NCI-H2171 (cell line): ENCODE data around the gene CCL25.
A peak's percentile ranks its signal among the peaks of the same experiment; 100 is the strongest.
"Not testable (repeated sequence)": the region's sequence is repeated elsewhere in the genome, so short reads cannot be mapped to it uniquely, and the experiment has no call there.

Experiments used
- DNase-seq: peaks from one replicate; lab custom pipeline; 2025; lab: John Stamatoyannopoulos, UW

Gene CCL25

GRCh38 chr19:8085598-8086408 is 33.2 kb downstream of the CCL25 start:
- DNase-seq: no peak

GRCh38 chr19:8086849-8087248 is 34.3 kb downstream of the CCL25 start:
- DNase-seq: no peak

- no peak for DNase-seq
Observed at GRCh38 chr19:8087876-8088275, 35.3 kb downstream of the CCL25 start.

GRCh38 chr19:8088752-8089663 is 36.4 kb downstream of the CCL25 start:
- no peak for DNase-seq

GRCh38 chr19:8089664-8090601 is 37.4 kb downstream of the CCL25 start:
- no peak for DNase-seq

GRCh38 chr19:8090950-8091349 is 38.4 kb downstream of the CCL25 start:
- DNase-seq: no peak

- no peak for DNase-seq
Observed at GRCh38 chr19:8093740-8094139, 41.2 kb downstream of the CCL25 start.

GRCh38 chr19:8094336-8094735 is 41.8 kb downstream of the CCL25 start:
- no peak for DNase-seq

- DNase-seq: no peak
Observed at GRCh38 chr19:8095354-8095886, 42.9 kb downstream of the CCL25 start.

GRCh38 chr19:8096071-8096470 is 43.5 kb downstream of the CCL25 start:
- DNase-seq: no peak

- peak; percentile 29 for DNase-seq
Observed at GRCh38 chr19:8097198-8097597, 44.6 kb downstream of the CCL25 start.

GRCh38 chr19:8097681-8098567 is 45.4 kb downstream of the CCL25 start:
- no peak for DNase-seq

- DNase-seq: no peak
Observed at GRCh38 chr19:8101311-8101710, 48.8 kb downstream of the CCL25 start.

GRCh38 chr19:8101910-8102309 is 49.4 kb downstream of the CCL25 start:
- DNase-seq: not testable (repeated sequence)

GRCh38 chr19:8105471-8105870 is 52.9 kb downstream of the CCL25 start:
- no peak for DNase-seq

- no peak for DNase-seq
Observed at GRCh38 chr19:8107301-8107903, 54.8 kb downstream of the CCL25 start.

GRCh38 chr19:8108560-8109445 is 56.2 kb downstream of the CCL25 start:
- DNase-seq: no peak

- DNase-seq: no peak
Observed at GRCh38 chr19:8109455-8109854, 56.9 kb downstream of the CCL25 start.
